ENCODE results near the gene ZKSCAN8. TPM values are rescaled to one million over a fixed set of nuclear protein-coding genes. Genes with fewer than 3 reads are reported as not detected.
"Not testable (repeated sequence)": the region's sequence is repeated elsewhere in the genome, so short reads cannot be mapped to it uniquely, and the experiment has no call there.

The ZKSCAN8 gene
- polyA plus RNA-seq, 1 experiment = 5.5 TPM

DNA sequence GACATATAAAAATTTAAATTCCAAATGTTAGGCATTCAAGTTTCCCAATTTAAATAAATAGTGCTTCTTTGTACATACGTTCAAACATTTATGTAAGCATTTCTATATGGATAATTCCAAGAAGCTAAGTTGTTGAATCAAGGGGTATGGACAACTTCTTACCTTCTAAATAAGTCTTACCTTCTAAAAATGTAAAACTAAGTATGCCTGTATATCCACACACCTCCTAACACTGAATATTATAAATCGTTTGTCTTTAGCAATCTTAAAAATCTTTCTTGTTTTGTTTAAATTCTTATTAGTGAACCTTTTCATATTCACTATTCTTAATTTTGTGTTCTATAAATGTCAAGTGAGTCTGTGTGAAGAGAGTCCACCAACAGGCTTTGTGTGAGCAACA lies 19.8 kb upstream of the ZKSCAN8 start:
- CTCF ChIA-PET = no interaction called here
- POLR2A ChIA-PET = no interaction called here
- Histone ChIP-seq H3K27me3 (ENCODE audit: control insufficient read depth, insufficient read depth, low read length) (no peaks in the 10 kb centered on the region), H3K36me3 (ENCODE audit: control insufficient read depth, insufficient read depth, low read length) (peaks cover 5% of the 10 kb centered on the region), H3K4me3 (ENCODE audit: low read depth, low read length) (no peak overlapping the region)
- TF ChIP-seq, protein P1, sequence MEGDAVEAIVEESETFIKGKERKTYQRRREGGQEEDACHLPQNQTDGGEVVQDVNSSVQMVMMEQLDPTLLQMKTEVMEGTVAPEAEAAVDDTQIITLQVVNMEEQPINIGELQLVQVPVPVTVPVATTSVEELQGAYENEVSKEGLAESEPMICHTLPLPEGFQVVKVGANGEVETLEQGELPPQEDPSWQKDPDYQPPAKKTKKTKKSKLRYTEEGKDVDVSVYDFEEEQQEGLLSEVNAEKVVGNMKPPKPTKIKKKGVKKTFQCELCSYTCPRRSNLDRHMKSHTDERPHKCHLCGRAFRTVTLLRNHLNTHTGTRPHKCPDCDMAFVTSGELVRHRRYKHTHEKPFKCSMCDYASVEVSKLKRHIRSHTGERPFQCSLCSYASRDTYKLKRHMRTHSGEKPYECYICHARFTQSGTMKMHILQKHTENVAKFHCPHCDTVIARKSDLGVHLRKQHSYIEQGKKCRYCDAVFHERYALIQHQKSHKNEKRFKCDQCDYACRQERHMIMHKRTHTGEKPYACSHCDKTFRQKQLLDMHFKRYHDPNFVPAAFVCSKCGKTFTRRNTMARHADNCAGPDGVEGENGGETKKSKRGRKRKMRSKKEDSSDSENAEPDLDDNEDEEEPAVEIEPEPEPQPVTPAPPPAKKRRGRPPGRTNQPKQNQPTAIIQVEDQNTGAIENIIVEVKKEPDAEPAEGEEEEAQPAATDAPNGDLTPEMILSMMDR (IDR thresholded peaks at IDR 0.05; ENCODE audit: insufficient read depth, low read depth, low read length) = no peak
- DNase-seq (ENCODE audit: low read depth) = no peak

DNA sequence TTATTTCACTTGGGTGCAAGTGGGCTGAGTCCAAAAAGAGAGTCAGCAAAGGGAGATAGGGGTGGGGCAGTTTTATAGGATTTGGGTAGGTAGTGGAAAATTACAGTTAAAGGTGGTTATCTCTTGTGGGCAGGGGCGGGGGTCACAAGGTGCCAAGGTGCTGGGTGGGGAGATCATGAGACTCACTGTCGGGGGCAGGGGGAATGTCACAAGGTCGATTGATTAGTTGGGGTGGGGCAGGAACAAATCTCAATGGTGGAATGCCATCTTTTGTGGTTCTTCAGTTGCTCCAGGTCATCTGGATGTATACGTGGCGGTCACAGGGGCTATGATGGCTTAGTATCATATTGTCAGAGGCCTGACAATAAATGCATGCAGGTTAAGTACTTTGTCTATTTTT lies 19.4 kb upstream of the ZKSCAN8 start:
- DNase-seq (ENCODE audit: low read depth); POLR2A ChIA-PET; H3K27me3 ChIP-seq (ENCODE audit: control insufficient read depth, insufficient read depth, low read length); H3K36me3 ChIP-seq (ENCODE audit: control insufficient read depth, insufficient read depth, low read length); H3K4me3 ChIP-seq (ENCODE audit: low read depth, low read length): not testable (repeated sequence)
- CTCF ChIA-PET = interaction anchor here (3.2 kb wide), 1 partner anchor 234 kb away, joined by 9 read pairs; no protein-coding TSS in a partner anchor

DNA sequence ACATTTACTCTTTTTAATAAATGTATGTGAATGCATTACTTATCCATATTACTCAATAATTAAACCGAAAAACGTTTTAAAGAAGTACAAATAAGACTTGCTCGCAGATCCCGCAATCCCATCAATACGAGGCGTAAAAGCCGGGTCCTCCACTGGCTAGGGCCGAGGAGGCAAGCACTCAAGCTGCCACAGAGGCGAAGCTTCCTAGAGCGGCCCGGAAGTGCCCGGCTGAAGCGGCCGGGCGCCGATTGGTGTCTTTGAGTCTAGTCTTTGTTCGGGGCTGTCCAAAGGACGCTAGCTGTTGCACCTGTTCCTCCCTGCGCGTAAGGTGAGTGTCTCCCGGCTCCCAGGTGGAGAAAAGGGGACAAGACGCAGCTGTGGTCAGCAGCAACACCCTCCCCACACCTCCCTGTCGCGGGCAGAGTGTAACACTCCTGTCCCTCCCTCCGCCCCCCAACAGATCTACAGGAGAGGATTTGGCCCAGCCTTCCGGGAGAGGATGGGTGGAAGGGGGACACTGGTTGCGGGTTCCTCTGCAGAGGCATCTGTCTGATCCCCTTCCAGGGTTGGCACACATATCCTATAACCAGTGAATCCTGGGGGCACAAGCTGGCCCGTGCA lies 17.2 kb upstream of the ZKSCAN8 start, which contains the start of gene ZSCAN16:
ZSCAN16 (plus strand) TSS at position 260 of the 621 bp plus-strand sequence. CDS start 835 bp downstream, outside the sequence.
- Histone ChIP-seq H3K27me3 (ENCODE audit: control insufficient read depth, insufficient read depth, low read length) (no peaks in the 10 kb centered on the region), H3K36me3 (ENCODE audit: control insufficient read depth, insufficient read depth, low read length) (peaks cover 2% of the 10 kb centered on the region; the same call in 1 of the 2 replicates), H3K4me3 (ENCODE audit: low read depth, low read length) (peak within 1 kb of the TSS; percentile 82)
- ChIA-PET CTCF (interaction anchor here (0.8 to 3.2 kb wide), 2 partner anchors 20 to 232 kb away, joined by 3 to 9 read pairs; no protein-coding TSS in a partner anchor), POLR2A (interaction anchor here (0.7 kb wide), 1 partner anchor 1817 kb away, joined by 3 read pairs; no protein-coding TSS in a partner anchor)
- TF ChIP-seq, protein P1 (IDR thresholded peaks at IDR 0.05; ENCODE audit: insufficient read depth, low read depth, low read length) = no peak
- no peak for DNase-seq (ENCODE audit: low read depth)

DNA sequence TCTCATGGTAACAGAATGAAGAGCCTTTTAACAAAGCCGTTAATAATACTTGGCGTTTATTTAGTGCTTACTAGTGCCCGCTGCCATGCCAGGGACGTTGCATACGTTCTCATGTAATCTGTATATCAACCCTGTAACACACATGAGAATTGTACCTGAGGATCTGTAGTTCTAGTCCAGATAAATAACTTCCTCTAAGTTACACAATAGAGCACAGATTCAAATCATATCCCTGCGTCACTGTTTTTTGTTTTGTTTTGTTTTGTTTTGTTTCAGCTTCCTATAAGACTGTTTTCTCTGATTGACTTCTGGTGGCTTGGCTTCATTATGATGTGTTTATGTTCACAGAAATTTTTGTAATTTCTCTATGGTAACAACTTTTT lies 16.7 kb upstream of the ZKSCAN8 start:
- ChIA-PET POLR2A (interaction anchor here (0.8 kb wide), 1 partner anchor 16 kb away, joined by 3 read pairs; the partner anchor contains the start of gene ZKSCAN8), CTCF (interaction anchor here (0.8 to 3.2 kb wide), 2 partner anchors 20 to 231 kb away, joined by 3 to 9 read pairs; no protein-coding TSS in a partner anchor)
- peak overlapping the region; percentile 82 for H3K4me3 ChIP-seq (ENCODE audit: low read depth, low read length)
- peaks cover 2% of the 10 kb centered on the region; the same call in 1 of the 2 replicates for H3K36me3 ChIP-seq (ENCODE audit: control insufficient read depth, insufficient read depth, low read length)
- TF ChIP-seq, protein P1 (IDR thresholded peaks at IDR 0.05; ENCODE audit: insufficient read depth, low read depth, low read length) = no peak
- H3K27me3 ChIP-seq (ENCODE audit: control insufficient read depth, insufficient read depth, low read length) = no peaks in the 10 kb centered on the region
- DNase-seq (ENCODE audit: low read depth) = no peak

DNA sequence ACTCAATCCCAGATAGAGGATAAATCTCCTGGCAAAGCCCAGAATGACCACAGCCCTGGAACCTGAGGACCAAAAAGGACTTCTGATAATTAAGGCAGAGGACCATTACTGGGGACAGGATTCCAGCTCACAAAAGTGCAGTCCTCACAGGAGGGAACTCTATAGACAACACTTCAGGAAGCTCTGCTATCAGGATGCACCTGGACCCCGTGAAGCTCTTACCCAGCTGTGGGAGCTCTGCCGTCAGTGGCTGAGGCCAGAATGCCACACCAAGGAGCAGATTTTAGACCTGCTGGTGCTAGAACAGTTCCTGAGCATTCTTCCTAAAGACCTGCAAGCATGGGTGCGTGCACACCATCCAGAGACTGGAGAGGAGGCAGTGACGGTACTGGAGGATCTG lies 16.3 kb upstream of the ZKSCAN8 start:
- Histone ChIP-seq H3K4me3 (ENCODE audit: low read depth, low read length) (no peak overlapping the region), H3K36me3 (ENCODE audit: control insufficient read depth, insufficient read depth, low read length) (no peaks in the 10 kb centered on the region; the same call in 1 of the 2 replicates), H3K27me3 (ENCODE audit: control insufficient read depth, insufficient read depth, low read length) (no peaks in the 10 kb centered on the region)
- DNase-seq (ENCODE audit: low read depth) = no peak
- ChIA-PET POLR2A (interaction anchor here (0.8 kb wide), 1 partner anchor 16 kb away, joined by 3 read pairs; the partner anchor contains the start of gene ZKSCAN8), CTCF (interaction anchor here (0.8 to 3.2 kb wide), 2 partner anchors 21 to 231 kb away, joined by 3 to 9 read pairs; no protein-coding TSS in a partner anchor)
- TF ChIP-seq, protein P1 (IDR thresholded peaks at IDR 0.05; ENCODE audit: insufficient read depth, low read depth, low read length) = no peak

Measured in BJ (cell line).